ENCODE results near the gene MAP1A.

Gene MAP1A

GRCh38 chr15:43517354-43518196 is at the start of gene MAP1A:
Gene MAP1A (plus strand): TSS chr15:43517608. CDS start chr15:43521474, 3,866 bp downstream.
- peak; percentile 49 for DNase-seq

- DNase-seq, result peak; percentile 76
These were observed 47.5 kb upstream of the MAP1A start for GRCh38 chr15:43469867-43470266.

- no peak for DNase-seq
These were observed 45.4 kb upstream of the MAP1A start for GRCh38 chr15:43471975-43472374.

- no peak for DNase-seq
These were observed 43.5 kb upstream of the MAP1A start for GRCh38 chr15:43473885-43474284.

GRCh38 chr15:43483297-43484128 is 33.9 kb upstream of the MAP1A start:
- peak; percentile 24 for DNase-seq

GRCh38 chr15:43484455-43484854 is 33.0 kb upstream of the MAP1A start:
- DNase-seq, result no peak

GRCh38 chr15:43487271-43487895 is 30.0 kb upstream of the MAP1A start:
- no peak for DNase-seq

- DNase-seq, result no peak
These were observed 28.6 kb upstream of the MAP1A start for GRCh38 chr15:43488790-43489189.

GRCh38 chr15:43489191-43489590 is 28.2 kb upstream of the MAP1A start:
- no peak for DNase-seq

- DNase-seq, result no peak
These were observed 25.1 kb upstream of the MAP1A start for GRCh38 chr15:43492266-43492665.

GRCh38 chr15:43492673-43493601 is 24.5 kb upstream of the MAP1A start, which contains the start of gene TP53BP1:
Gene TP53BP1 (minus strand): TSS chr15:43493156. CDS start chr15:43493043, 113 bp downstream.
- DNase-seq, result peak; percentile 93

- DNase-seq, result no peak
These were observed 23.5 kb upstream of the MAP1A start for GRCh38 chr15:43493703-43494472.

- no peak for DNase-seq
These were observed 18.4 kb upstream of the MAP1A start for GRCh38 chr15:43498990-43499389.

- no peak for DNase-seq
These were observed 17.8 kb upstream of the MAP1A start for GRCh38 chr15:43499635-43500034.

GRCh38 chr15:43505738-43506137 is 11.7 kb upstream of the MAP1A start:
- peak; percentile 83 for DNase-seq

GRCh38 chr15:43508421-43508820 is 9.0 kb upstream of the MAP1A start:
- no peak for DNase-seq

GRCh38 chr15:43508991-43509659 is 8.3 kb upstream of the MAP1A start:
- peak; percentile 60 for DNase-seq

- peak; percentile 45 for DNase-seq
These were observed 7.7 kb upstream of the MAP1A start for GRCh38 chr15:43509660-43510199.

- DNase-seq, result peak; percentile 99
These were observed 7.0 kb upstream of the MAP1A start for GRCh38 chr15:43510200-43511011.
